Measurements from ENCODE around the gene ZNF570.

- TF ChIP-seq, protein P1, sequence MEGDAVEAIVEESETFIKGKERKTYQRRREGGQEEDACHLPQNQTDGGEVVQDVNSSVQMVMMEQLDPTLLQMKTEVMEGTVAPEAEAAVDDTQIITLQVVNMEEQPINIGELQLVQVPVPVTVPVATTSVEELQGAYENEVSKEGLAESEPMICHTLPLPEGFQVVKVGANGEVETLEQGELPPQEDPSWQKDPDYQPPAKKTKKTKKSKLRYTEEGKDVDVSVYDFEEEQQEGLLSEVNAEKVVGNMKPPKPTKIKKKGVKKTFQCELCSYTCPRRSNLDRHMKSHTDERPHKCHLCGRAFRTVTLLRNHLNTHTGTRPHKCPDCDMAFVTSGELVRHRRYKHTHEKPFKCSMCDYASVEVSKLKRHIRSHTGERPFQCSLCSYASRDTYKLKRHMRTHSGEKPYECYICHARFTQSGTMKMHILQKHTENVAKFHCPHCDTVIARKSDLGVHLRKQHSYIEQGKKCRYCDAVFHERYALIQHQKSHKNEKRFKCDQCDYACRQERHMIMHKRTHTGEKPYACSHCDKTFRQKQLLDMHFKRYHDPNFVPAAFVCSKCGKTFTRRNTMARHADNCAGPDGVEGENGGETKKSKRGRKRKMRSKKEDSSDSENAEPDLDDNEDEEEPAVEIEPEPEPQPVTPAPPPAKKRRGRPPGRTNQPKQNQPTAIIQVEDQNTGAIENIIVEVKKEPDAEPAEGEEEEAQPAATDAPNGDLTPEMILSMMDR (conservative IDR thresholded peaks at IDR 0.05; ENCODE audit: low read depth, low read length), result no peak
- TF ChIP-seq EZH2phosphoT487 (IDR thresholded peaks at IDR 0.05; ENCODE audit: borderline replicate concordance, low read length), result no peak
Observed at GRCh38 chr19:37511186-37511585, 42.0 kb downstream of the ZNF570 start.
